Forelimb muscle (tissue), 1 donor: Measurements from ENCODE around the gene DUSP8. TPM values are rescaled to one million over a fixed set of nuclear protein-coding genes. Genes with fewer than 3 reads are reported as not detected.

Experiments used
- DNase-seq: peaks from one replicate; pipeline ENCODE4 v3.0.0-alpha.2; 2013; ENCODE audit warnings: low read depth
- polyA plus RNA-seq: library from polyadenylated mRNA; unstranded; fragments of 120-200 nt; gene quantifications from one replicate; pipeline ENCODE4 v1.2.1, GENCODE V29; 2013; ENCODE audit not compliant: insufficient read length

DUSP8 gene
- polyA plus RNA-seq, 1 donor: 37.3 TPM

DNA sequence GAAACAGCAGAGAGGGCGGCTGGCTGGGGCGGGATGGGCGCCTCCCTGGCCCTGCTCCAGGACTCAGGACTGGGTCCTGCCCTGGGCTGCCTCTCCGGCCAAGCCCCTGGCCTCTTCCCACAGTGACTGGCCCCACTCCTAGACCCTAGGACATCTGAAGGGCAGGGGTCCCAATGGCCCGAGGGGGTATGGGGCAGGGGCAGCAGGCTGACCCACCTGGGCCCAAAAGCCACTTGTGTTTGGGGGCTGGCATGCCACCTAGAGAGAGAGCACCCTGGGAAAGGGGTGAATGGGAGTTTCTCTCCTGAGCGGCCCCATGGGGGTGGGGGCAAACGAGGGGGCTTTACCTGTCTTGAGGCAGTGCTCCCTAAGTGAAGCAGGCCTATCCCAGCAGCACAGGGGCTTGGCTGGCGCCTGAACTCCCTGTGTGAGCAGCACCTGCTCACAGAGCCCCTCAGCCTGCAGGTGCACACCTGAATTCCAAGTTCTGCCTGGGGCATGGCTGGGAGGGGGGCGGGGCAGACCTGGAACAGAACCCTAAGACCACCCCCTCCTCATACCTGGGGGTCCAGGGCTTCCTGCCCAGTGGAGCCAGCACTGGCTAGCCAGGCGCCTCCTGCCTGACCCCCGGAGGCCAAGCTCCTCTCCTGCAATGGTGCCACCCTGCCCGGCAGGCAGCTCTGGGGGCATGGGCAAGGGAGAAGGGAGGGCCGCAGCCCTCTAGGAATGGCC is 16.9 kb downstream of the DUSP8 start:
- DNase-seq: no peak

- DNase-seq: no peak
Measured at GRCh38 chr11:1553808-1554594, 18.1 kb downstream of the DUSP8 start.

DNA sequence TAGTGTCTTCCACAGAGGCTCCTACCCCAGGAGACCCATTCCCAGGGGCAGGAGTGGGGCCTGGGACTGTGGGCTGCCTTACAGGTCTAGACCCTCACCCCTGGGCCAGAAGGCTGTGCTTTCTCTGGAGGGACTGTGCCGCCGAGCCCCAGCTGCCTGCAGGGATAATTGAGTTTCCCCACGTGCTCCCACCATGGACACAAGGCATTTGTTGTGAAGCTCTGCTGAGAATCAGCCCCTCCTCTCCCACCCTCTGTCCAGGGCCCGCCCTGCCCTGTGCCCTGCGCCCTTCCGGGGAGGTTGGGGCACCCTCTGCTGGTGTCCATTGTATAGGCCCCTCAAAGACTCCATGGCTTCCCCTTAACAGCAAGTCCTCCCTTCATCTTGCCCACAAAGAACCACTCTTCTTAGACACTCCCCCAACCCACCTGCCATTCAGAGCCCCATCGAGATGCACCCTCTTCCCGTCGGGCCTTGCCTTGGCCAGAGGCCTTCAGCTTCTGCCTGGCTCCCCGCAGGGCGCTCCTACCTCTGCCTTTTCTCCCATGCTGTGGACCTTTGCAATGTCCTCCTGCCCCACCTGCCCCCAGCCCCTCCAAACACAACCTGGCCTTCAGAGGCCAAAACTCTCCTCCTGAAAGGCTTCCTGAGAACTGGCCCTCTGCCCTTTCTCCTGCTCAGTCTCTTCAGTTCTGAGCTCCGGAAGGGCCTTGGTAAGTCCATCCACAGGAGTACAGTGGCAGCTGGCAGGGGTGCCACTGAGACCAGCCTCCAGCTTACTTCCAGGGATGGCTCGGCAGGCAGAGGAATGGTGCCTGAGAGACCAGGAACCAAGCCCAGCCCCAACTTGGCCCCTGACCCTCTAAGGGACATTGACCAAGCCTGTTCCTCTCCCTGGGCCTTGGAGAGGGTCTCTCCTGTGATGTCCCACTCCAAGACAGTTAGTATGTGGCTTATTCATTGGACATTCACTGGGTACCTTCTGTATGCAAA is 22.4 kb downstream of the DUSP8 start:
- DNase-seq: no peak

- DNase-seq: no peak
Measured at GRCh38 chr11:1548221-1549070, 23.6 kb downstream of the DUSP8 start.

GRCh38 chr11:1547467-1548098 is 24.5 kb downstream of the DUSP8 start:
- no peak for DNase-seq

- DNase-seq: no peak
Measured at GRCh38 chr11:1546536-1547466, 25.3 kb downstream of the DUSP8 start.

DNA sequence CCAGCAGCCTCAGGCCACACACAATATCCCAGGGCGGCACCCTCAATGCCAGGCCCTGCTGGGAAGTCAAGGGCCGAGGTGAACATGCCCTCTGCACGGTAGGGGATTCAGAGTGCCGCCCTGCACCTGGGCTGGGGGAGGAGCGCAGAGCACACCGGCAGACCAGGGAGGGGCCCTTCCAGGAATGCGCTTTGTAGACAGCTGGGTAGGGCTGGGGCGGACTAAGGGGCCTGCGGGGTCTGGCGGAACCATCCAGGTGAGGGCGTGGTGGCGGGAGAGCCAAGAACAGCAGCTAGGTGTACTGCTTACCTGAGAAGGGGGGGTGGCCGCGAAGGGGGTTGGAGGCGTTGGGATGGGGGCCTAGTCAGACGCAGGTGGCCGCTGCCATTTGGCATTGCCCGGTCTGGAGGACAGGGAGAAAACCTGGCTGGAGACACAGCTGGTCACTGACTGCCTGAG is 26.0 kb downstream of the DUSP8 start:
- DNase-seq: no peak

DNA sequence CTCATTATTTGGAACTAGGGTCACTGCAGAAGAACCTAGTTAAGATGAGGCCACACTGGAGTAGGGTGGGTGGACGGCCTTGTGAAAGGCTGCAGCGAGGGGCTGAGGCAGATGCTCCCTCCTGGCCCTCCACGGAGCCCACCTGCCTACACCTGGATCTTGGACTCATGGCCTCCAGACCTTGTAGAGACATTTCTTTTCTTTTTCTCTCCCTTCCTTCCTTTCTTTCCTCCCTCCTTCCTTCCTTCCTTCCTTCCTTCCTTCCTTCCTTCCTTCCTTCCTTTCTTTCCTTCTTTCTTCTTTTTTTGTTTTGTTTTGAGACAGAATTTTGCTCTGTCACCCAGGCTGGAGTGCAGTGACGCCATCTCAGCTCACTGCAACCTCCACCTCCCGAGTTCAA is 26.6 kb downstream of the DUSP8 start:
- DNase-seq: no peak

GRCh38 chr11:1544536-1544935 is 27.5 kb downstream of the DUSP8 start:
- no peak for DNase-seq

DNA sequence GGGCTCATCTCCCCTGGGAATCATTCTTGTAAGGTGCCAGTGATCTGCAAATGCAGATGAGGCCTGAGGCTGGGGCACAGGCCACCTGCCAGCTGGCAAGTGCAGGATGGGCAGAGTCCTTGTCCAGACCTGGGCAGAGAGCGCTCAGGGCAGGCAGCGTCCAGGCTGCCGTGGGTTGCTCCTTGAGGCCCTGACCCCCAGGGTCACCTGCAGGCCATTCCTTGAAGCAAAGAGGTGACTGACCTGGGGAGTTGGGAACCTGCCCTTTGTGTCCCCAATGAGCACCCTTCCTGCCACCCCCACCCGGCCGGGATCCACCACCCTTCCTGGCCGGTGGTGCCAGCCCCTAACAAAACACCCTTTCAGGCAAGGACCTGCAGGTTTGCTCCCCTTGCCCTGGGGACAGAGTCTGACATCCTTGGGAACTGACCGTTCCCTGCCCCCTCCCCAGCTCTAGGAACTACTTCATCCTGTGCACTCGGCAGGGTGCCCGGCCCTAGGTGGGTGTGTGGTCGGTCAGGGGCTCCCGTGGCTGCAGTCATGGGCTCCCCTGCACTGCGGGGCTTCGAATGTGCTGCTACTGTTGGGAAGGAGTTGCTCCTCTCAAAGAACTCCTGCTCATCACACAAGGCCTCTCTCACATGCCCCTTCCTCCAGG is 28.3 kb downstream of the DUSP8 start:
- DNase-seq: no peak

DNA sequence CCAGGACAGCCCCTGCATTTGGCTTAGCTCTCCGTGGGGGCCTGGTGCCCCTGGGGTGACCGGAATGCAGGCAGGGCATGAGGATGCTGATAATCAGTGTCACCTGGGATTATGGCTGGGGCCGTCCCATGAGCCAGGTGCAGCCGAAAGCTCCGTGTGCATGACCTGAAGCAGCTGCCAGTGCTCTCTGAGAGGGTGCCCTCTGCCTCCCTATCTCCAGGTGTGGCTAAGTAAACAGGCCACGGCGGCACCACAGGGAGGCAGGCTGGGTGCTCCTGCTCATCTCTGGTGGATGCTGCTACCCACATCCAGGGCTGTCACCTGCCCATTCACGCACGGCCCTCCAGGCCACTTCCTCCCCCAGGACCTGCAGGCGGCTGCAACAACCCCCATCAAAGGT is 29.8 kb downstream of the DUSP8 start:
- no peak for DNase-seq

DNA sequence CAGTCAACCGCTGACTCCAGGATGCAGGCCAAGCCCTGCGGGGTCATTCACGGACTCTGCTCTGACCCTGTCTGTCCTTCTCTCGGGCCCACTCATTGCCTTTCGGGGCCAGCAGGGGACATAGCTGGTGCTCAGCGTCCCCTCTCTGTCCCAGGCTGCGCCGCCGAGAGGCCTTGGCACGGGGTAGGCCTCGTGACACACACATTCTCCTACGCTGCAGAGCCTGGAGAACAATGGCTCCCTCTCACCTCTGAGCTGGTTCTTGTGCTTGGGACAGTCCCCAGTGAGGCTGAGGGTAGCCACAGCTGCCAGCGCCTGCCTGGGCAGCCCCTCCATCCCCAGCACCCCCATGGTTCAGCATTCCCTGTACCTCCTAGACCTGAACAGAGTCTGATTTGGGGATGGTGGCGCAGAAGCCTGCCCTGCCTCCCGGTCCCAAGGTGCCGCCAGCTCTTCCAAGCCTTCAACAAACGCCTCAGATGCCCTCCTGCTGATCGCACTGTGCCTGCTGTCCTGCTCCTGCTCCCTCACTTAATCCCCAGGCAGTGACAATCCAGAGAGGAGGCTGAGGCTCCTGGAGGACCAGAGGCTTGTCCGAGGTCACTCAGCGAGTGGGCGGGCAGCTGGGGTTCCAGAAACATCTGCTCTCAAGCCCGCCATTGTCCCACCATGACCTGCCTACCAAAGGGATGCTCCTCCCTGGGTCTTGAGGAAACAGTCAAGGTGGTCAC is 30.4 kb downstream of the DUSP8 start:
- no peak for DNase-seq

- DNase-seq: no peak
Measured at GRCh38 chr11:1540074-1540473, 32.0 kb downstream of the DUSP8 start.

- no peak for DNase-seq
Measured at GRCh38 chr11:1538153-1538552, 33.9 kb downstream of the DUSP8 start.

DNA sequence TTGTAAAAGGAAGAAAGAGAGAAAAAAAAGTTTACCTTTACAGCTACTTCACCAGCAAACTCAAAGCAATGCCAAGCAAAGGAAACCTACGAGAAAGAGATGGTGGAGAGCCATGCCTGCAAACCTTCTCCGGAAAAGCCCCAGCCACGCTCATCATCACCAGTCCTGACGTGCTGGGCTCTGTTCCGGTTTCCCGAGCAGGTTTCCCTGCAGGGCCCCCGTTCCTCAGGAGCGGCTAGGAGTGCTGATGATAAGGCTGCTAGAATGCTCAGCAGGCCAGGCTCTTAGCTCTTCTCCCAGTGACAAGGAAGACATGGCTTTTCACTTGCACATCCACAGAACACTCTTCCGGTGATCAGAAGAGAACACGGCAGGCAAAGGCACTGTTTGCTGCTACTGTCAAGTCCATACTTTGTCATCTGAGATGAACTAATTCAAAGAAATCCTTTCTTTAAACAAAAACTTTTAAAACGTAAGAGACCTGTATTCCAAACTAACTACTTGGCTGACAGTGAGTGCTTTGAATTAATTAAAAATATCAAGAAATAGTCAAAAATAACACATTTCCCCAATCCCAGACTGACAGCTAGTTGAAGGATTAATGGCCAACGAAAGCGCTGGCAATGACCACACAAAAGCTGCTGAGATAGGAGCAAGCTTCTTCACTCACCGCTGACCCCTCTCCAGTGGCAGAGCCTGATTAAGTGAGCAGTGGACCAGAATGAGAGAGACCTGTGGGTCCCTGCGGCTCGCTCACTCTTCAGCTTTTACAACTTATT is 35.8 kb downstream of the DUSP8 start:
- no peak for DNase-seq

DNA sequence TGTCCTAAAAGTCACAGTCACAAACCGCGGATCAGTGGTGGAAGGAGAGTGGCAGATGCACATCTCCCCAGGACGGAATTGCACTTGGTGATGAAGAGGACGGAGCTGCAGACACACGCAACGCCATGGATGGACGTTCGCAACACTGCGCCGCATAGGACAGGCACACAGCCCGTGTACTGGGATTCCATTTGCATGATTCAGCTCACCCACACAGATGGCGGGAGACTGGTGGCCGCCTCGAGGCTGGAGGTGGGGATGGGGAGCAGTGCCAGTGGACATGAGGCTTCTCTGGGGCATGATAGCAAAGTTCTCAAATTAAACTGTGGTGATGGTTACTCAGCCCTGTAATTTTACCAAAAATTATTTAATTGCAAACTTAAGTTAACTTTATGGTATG is 37.4 kb downstream of the DUSP8 start:
- DNase-seq: no peak

DNA sequence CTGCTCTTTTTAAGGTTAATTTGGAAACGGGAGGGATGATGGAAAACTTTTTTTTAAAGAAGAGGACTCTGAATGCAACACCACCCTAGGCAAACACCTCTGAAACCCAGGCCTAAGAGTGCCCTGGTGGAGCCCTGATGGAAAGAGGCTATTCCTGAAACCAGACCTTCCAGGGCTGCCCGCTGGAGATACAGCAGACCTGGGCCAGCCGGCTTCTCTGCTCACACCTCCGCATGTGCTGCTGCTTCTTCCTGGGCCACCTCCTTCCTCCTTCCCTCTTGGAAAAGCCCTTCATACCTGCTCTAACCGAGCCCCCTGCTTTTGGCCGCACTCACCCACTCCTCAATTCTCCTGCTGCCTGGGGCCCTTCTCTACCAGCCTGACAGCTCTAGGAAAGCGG is 37.9 kb downstream of the DUSP8 start:
- DNase-seq: no peak
